ENCODE results near the gene PYGO1.

The PYGO1 gene

GRCh38 chr15:55499151-55499550 lies 89.0 kb downstream of the PYGO1 start:
- no peak for DNase-seq

DNA sequence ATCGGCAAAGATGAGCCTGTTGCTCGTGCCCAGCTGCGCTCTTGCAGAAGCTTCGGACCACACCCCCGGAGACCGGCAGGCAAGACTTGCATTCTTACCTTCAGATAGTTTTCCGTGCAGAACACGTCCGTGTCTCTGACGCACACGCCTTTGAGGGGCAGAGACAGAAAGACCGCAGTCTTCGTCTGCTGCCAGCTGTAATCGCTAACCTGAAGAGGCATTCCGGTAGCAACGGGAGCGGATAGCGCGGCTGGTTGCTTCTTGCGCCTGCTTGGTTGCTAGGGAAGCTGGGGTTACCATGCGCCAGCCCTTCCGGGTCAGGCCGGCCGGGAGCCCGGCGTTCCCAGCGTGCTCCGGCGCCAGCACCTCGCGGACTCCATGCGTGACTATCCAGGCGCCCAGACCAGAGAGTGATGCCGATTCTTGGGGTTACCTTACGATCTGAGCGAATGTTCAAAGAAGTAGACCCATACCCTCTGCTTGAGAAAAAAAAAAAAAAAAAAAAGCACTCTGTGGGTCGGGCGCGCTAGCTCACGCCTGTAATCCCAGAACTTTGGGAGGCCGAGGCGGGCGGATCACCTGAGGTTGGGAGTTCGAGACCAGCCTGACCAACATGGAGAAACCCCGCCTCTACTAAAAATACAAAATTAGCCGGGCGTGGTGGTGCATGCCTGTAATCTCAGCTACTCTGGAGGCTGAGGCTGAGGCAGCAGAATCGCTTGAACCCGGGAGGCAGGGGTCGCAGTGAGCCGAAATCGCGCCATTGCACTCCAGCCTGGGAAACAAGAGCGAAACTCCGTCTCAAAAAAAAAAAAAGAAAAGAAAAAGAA lies 89.8 kb downstream of the PYGO1 start:
- peak; percentile 82 for DNase-seq

GRCh38 chr15:55496716-55497115 lies 91.4 kb downstream of the PYGO1 start:
- no peak for DNase-seq

DNA sequence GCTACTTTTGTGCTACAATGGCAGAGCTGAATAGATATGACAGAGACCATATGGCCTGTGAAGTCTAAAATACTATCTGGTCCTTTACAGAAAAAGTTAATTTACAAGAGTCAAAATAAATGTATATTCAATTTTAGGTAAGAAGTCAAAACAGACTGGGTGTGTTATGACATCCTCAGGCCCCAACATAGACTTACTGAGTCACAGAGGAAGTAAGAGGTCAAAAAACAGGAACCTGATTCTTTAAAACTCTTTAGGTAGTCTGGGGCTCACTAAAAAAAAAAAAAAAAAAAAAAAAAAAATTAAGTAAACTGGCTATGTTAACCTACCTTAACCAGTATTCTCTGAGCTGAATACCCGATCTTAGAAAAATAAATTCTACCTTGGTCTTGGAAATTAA lies 93.2 kb downstream of the PYGO1 start:
- DNase-seq: no peak

DNA sequence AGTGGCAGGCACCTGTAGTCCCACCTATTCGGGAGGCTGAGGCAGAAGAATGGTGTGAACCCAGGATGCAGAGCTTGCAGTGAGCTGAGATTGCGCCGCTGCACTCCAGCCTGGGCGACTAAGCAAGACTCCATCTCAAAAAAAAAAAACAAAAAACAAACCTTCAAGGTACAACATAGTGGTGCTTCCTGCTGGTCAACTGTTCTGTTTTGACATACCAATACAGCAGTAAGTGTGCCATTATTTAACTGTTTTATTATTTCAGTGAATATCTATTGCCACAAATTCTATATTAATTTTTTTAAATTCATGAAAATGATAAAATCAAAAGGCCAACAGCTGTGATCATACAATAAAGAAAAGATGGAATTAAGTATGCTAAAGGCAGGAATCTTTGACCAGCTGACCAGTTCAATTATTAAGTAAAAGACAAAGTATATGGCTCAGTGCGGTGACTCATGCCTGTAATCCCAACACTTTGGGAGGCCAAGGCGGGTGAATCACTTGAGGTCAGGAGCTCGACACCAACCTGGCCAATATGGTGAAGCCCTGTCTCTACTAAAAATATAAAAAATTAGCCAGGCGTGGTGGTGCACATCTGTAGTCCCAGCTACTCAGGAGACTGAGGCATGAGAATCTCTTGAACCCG lies 99.1 kb downstream of the PYGO1 start:
- DNase-seq: peak; percentile 22
